ENCODE results near the gene MSLN. TPM values are rescaled to one million over a fixed set of nuclear protein-coding genes. Genes with fewer than 3 reads are reported as not detected.

Gene MSLN
- total and polyA plus RNA-seq, 2 of the 8 experiments (the other 6 are each of a cell fraction or from before 2014, with no cell fraction given), result 0.28 to 0.50 TPM

DNA sequence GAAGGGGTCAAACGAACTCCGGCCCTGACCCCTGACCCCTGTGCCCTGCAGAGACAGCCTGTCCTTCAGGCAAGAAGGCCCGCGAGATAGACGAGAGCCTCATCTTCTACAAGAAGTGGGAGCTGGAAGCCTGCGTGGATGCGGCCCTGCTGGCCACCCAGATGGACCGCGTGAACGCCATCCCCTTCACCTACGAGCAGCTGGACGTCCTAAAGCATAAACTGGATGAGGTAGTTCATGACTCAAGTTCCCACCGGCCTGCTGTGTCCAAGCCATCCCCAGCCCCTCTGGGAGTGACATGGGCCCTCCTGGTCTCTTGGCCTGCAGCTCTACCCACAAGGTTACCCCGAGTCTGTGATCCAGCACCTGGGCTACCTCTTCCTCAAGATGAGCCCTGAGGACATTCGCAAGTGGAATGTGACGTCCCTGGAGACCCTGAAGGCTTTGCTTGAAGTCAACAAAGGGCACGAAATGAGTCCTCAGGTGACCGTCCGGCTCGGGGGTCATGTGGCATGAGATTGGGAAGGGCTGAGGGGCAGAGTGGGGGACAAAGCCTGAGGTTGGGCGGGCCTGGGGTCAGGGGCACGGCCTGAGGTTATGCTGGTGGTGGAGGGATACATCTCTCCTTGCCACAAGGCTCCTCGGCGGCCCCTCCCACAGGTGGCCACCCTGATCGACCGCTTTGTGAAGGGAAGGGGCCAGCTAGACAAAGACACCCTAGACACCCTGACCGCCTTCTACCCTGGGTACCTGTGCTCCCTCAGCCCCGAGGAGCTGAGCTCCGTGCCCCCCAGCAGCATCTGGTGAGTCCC is 5.7 kb downstream of the MSLN start:
- DNase-seq (ENCODE audit: low read depth in 1 of 2, low spot score in 2 of 2) (no peak), FAIRE-seq (no peak)
- Histone ChIP-seq H2AK5ac (ENCODE audit: low read depth, low read length) (no peak overlapping the region), H3K4me1 (replicated peaks in 1 of 4; ENCODE audit: control insufficient read depth in 3 of 4, insufficient read depth in 4 of 4, low read length in 3 of 4) (peaks cover 0 to 9% (median 6%) of the 10 kb centered on the region in 4 experiments; a peak in 5 of 7 replicates), H4K91ac (replicated peaks; ENCODE audit: insufficient read length, low read length) (no peak overlapping the region), H3K36me3 (ENCODE audit: control insufficient read depth in 2 of 4, insufficient read depth in 4 of 4, low read length in 3 of 4) (no peaks in the 10 kb centered on the region), H2BK15ac (ENCODE audit: low read length) (0 out of 2 replicates have a peak overlapping the region, but pooled peaks have one; percentile 1), H3K18ac (ENCODE audit: extremely low read depth, low read length) (no peak overlapping the region), H2BK5ac (ENCODE audit: low read depth, low read length) (no peak overlapping the region), H3K4me3 (ENCODE audit: extremely low read depth in 1 of 4, insufficient read depth in 2 of 4, low read depth in 3 of 4, low read length in 4 of 4) (no peak overlapping the region), H3K23me2 (ENCODE audit: low read depth, low read length) (no peaks in the 10 kb centered on the region; the same call in 1 of the 2 replicates), H3K9me3 (ENCODE audit: insufficient read depth in 2 of 2, low read depth in 1 of 2, low read length in 1 of 2) (no peaks in the 10 kb centered on the region), H3K27ac (ENCODE audit: low read depth, low read length) (no peak overlapping the region), H3K4me2 (ENCODE audit: insufficient read depth in 1 of 2, low read depth in 2 of 2, low read length in 2 of 2) (no peak overlapping the region), H3K14ac (ENCODE audit: insufficient read length) (no peak overlapping the region), H4K5ac (ENCODE audit: insufficient read length, low read depth, low read length) (no peak overlapping the region), H3K23ac (ENCODE audit: insufficient read length) (no peak overlapping the region), H2AFZ (ENCODE audit: low read length) (no peak overlapping the region), H4K8ac (ENCODE audit: extremely low read depth, insufficient read depth, low read length) (no peak overlapping the region), H2BK120ac (replicated peaks; ENCODE audit: low read depth, low read length) (no peak overlapping the region), H3K79me1 (ENCODE audit: low read depth, low read length) (no peaks in the 10 kb centered on the region), H3K27me3 (replicated peaks in 1 of 4; ENCODE audit: control insufficient read depth in 3 of 4, extremely low read depth in 1 of 4, insufficient read depth in 3 of 4, low read length in 3 of 4) (no peaks in the 10 kb centered on the region), H2BK12ac (ENCODE audit: low read depth, low read length) (0 out of 2 replicates have a peak overlapping the region, but pooled peaks have one; percentile 7), H3K4ac (replicated peaks; ENCODE audit: insufficient read length, low read depth, low read length) (no peak overlapping the region), H3K79me2 (ENCODE audit: control insufficient read depth in 1 of 2, insufficient read depth in 2 of 2, low read length in 2 of 2) (no peaks in the 10 kb centered on the region), H4K20me1 (replicated peaks in 1 of 2; ENCODE audit: control insufficient read depth in 1 of 2, insufficient read depth in 2 of 2, low read length in 2 of 2) (no peaks in the 10 kb centered on the region), H3K56ac (replicated peaks; ENCODE audit: insufficient read length, low read depth, low read length) (no peak overlapping the region), H3K9ac (replicated peaks in 1 of 4; ENCODE audit: extremely low read depth in 1 of 4, low read depth in 3 of 4, low read length in 3 of 4) (no peak overlapping the region), H2BK20ac (ENCODE audit: low read length) (no peak overlapping the region)
- POLR2A ChIA-PET (ENCODE audit: partially characterized antibody), result interaction anchor here (1.1 to 1.8 kb wide), 3 partner anchors 34 to 50 kb away, joined by 3 read pairs; no protein-coding TSS in a partner anchor
- CTCF ChIA-PET (ENCODE audit: partially characterized antibody), result interaction anchor here (0.9 to 1.7 kb wide), 6 partner anchors 18 to 50 kb away, joined by 3 to 7 read pairs (median 3); partner anchors contain the start of genes CHTF18 and RPUSD1
- WGBS, 2 experiments (ENCODE audit: extremely low coverage in 1 of 2, insufficient coverage in 1 of 2, insufficient read length in 1 of 2, insufficient replicate concordance in 2 of 2, low coverage in 1 of 2, low lambda C conversion rate in 2 of 2, missing lambda C conversion rate in 1 of 2), result 88% methylated on average over 24 of the region's 29 CpGs; no CpG with 5 or more reads in 1 of the 2 experiments
- no peak for TF ChIP-seq SP2 (IDR thresholded peaks at IDR 0.05; ENCODE audit: low read length)
- no peak for TF ChIP-seq RXRA (IDR thresholded peaks at IDR 0.05; ENCODE audit: insufficient read depth, low read depth, low read length)
- no peak for TF ChIP-seq RAD21 (IDR thresholded peaks at IDR 0.05 in 1 of 2, conservative IDR thresholded peaks at IDR 0.05 in 1 of 2; ENCODE audit: low read depth in 2 of 2, low read length in 2 of 2)
- no peak for TF ChIP-seq POU5F1 (IDR thresholded peaks at IDR 0.05; ENCODE audit: low read depth, low read length)
- no peak for TF ChIP-seq NRF1 (IDR thresholded peaks at IDR 0.05; ENCODE audit: low read depth, low read length)
- TF ChIP-seq HDAC6 (IDR thresholded peaks at IDR 0.05; ENCODE audit: low read depth, low read length), result no peak
- no peak for TF ChIP-seq KDM5A (IDR thresholded peaks at IDR 0.05; ENCODE audit: low read length)
- no peak for TF ChIP-seq EZH2 (IDR thresholded peaks at IDR 0.05; ENCODE audit: low read depth, low read length, severe bottlenecking)
- TF ChIP-seq EP300 (IDR thresholded peaks at IDR 0.05; ENCODE audit: borderline replicate concordance in 1 of 2, low read depth in 2 of 2, low read length in 2 of 2), result no peak
- TF ChIP-seq CHD1 (IDR thresholded peaks at IDR 0.05; ENCODE audit: low read depth, low read length), result no peak
- TF ChIP-seq MAFK (IDR thresholded peaks at IDR 0.05; ENCODE audit: low read depth, low read length), result no peak
- TF ChIP-seq KDM4A (IDR thresholded peaks at IDR 0.05; ENCODE audit: low read depth, low read length, severe bottlenecking), result no peak
